PC-9 (cell line): ENCODE measurements around the gene S100Z. TPM values are rescaled to one million over a fixed set of nuclear protein-coding genes. Genes with fewer than 3 reads are reported as not detected.

ENCODE experiments used
- BruUV-seq: library from RNA; stranded (reverse); fragments of 400-500 nt; replicated peaks from 2 replicates; lab custom pipeline; 2021; lab: Mats Ljungman, UMichigan
- CTCF ChIA-PET: fragments of 300-600 bp; sonication (Branson Sonifier 250); formaldehyde crosslinking; loops from one replicate; lab custom pipeline; 2022; ENCODE audit warnings: antibody characterized with exemption; lab: Charles Lee
- POLR2A ChIA-PET: fragments of 300-600 bp; sonication (Branson Sonifier 250); formaldehyde crosslinking; loops from one replicate; lab custom pipeline; 2022; ENCODE audit warnings: antibody characterized with exemption; ENCODE audit not compliant: unreplicated experiment; lab: Charles Lee
- DNase-seq, 2 experiments: peaks; one replicate each; pipeline versions ENCODE4 v3.0.0 to v3.0.0-alpha.2; 2015 to 2022; ENCODE audit warnings: mixed read lengths in 1 of 2
- H2AFZ ChIP-seq: fragments of 200-600 bp; sonication (generic); 2 replicates; pipeline ENCODE4 v1.8.1; 2017; ENCODE audit warnings: antibody characterized with exemption
- H3F3A ChIP-seq: fragments of 200-600 bp; sonication (generic); 2 replicates; pipeline ENCODE4 v1.8.1; 2017; ENCODE audit warnings: antibody characterized with exemption, mild to moderate bottlenecking, low read depth; ENCODE audit not compliant: insufficient read depth
- H3K27ac ChIP-seq: fragments of 200-600 bp; sonication (generic); 2 replicates; pipeline ENCODE4 v1.6.1; 2016; ENCODE audit warnings: mixed run types
- H3K27me3 ChIP-seq: fragments of 200-600 bp; sonication (generic); 2 replicates; pipeline ENCODE4 v1.6.1; 2016; ENCODE audit warnings: low read depth, mixed run types; ENCODE audit not compliant: insufficient read depth
- H3K36me3 ChIP-seq: fragments of 200-600 bp; sonication (generic); 2 replicates; pipeline ENCODE4 v1.6.1; 2016; ENCODE audit warnings: low read depth, mixed run types
- H3K4me1 ChIP-seq: fragments of 200-600 bp; sonication (generic); replicated peaks from 2 replicates; pipeline ENCODE4 v1.6.1; 2016; ENCODE audit warnings: mixed run types; ENCODE audit not compliant: insufficient read depth
- H3K4me2 ChIP-seq: fragments of 200-600 bp; sonication (generic); 2 replicates; pipeline ENCODE4 v1.6.1; 2017; ENCODE audit warnings: mixed run types
- H3K4me3 ChIP-seq: fragments of 200-600 bp; sonication (generic); 2 replicates; pipeline ENCODE4 v1.6.1; 2016; ENCODE audit warnings: mixed run types
- H3K79me2 ChIP-seq: fragments of 200-600 bp; sonication (generic); 2 replicates; pipeline ENCODE4 v1.6.1; 2017; ENCODE audit warnings: low read depth, mixed run types
- H3K9me2 ChIP-seq: fragments of 200-600 bp; sonication (generic); 2 replicates; pipeline ENCODE4 v1.8.1; 2017; ENCODE audit warnings: mild to moderate bottlenecking; ENCODE audit not compliant: insufficient read depth
- H3K9me3 ChIP-seq: fragments of 200-600 bp; sonication (generic); 2 replicates; pipeline ENCODE4 v1.8.1; 2016; ENCODE audit warnings: low read depth; ENCODE audit not compliant: insufficient read depth
- H4K20me1 ChIP-seq: fragments of 200-600 bp; sonication (generic); 2 replicates; pipeline ENCODE4 v1.8.1; 2017; ENCODE audit not compliant: insufficient read depth
- EZH2 ChIP-seq: fragments of 200-600 bp; sonication (generic); IDR thresholded peaks from 2 replicates; pipeline ENCODE4 v1.8.0; 2017; ENCODE audit warnings: antibody characterized with exemption, low read depth
- intact Hi-C: fragments of 100-400 bp; cut with micrococcal nuclease; formaldehyde crosslinking; loops from one replicate; pipeline ENCODE4 v1.10.0; 2022; ENCODE audit not compliant: unreplicated experiment
- total RNA-seq: library from RNA; stranded (reverse); gene quantifications from 2 replicates; pipeline ENCODE4 v1.2.3, GENCODE V29; 2021
- TF ChIP-seq, protein P1 (sequence below): fragments of 200-600 bp; sonication (generic); conservative IDR thresholded peaks from 2 replicates; pipeline ENCODE4 v1.6.1; 2017; ENCODE audit warnings: mixed run types, antibody characterized with exemption, mild to moderate bottlenecking, moderate library complexity

S100Z gene
- total RNA-seq, 1 experiment from 2014 or later: not detected

DNA sequence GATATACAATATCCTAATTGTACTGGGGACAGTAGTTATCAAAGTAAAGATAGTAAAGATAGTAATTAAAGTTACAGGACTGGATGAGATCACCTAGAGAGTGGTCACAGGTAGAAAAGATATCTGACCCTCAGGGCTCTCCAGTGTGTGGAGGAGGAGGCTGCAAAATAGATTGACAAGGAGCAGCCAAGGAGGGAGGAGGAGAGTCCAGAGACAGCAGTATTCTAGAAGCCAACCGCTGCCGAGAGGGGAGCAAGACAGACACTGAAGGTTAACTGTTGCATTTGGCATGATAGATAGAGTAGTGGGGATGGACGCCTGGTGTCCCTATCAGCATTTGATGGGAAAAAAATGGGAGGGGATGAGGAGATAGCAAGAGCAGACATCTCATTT is 48.0 kb upstream of the S100Z start:
- Histone ChIP-seq H3K9me2 (no peaks in the 10 kb centered on the region), H2AFZ (no peak overlapping the region), H4K20me1 (no peaks in the 10 kb centered on the region), H3K9me3 (no peaks in the 10 kb centered on the region), H3K4me3 (no peak overlapping the region), H3K4me1 (peaks cover 39% of the 10 kb centered on the region), H3K4me2 (peak overlapping the region; percentile 32), H3K36me3 (no peaks in the 10 kb centered on the region), H3K27ac (peak overlapping the region; percentile 69), H3K27me3 (no peaks in the 10 kb centered on the region), H3F3A (peaks cover 43% of the 10 kb centered on the region), H3K79me2 (no peaks in the 10 kb centered on the region)
- no TSS peak for BruUV-seq
- POLR2A ChIA-PET: interaction anchor here (0.6 kb wide), 1 partner anchor 287 kb away, joined by 3 read pairs; no protein-coding TSS in a partner anchor
- CTCF ChIA-PET: no interaction called here
- intact Hi-C loops: no loop called here
- DNase-seq: no peak
- TF ChIP-seq, protein P1, sequence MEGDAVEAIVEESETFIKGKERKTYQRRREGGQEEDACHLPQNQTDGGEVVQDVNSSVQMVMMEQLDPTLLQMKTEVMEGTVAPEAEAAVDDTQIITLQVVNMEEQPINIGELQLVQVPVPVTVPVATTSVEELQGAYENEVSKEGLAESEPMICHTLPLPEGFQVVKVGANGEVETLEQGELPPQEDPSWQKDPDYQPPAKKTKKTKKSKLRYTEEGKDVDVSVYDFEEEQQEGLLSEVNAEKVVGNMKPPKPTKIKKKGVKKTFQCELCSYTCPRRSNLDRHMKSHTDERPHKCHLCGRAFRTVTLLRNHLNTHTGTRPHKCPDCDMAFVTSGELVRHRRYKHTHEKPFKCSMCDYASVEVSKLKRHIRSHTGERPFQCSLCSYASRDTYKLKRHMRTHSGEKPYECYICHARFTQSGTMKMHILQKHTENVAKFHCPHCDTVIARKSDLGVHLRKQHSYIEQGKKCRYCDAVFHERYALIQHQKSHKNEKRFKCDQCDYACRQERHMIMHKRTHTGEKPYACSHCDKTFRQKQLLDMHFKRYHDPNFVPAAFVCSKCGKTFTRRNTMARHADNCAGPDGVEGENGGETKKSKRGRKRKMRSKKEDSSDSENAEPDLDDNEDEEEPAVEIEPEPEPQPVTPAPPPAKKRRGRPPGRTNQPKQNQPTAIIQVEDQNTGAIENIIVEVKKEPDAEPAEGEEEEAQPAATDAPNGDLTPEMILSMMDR: no peak
- no peak for TF ChIP-seq EZH2

DNA sequence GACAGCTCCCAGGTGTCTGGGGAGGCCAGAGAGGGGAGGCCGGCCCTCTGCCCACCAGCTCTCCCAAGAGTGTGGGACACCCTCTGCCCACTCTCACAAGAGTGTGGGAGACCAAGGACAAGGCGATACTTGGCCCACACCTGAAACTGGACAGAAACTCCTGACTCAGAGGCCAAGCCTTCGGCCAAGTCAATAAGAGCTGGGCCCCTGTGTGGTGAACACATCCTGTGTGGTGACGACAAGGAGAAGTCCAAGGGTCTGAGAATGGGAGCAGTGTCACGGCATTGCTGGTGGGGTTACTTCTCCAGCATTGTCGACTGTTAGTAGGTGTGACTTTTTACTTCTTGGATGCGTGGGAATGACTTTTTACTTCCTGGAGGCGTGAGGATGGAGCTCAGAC is 45.5 kb upstream of the S100Z start:
- Histone ChIP-seq H3F3A (peaks cover 50% of the 10 kb centered on the region), H3K9me3 (no peaks in the 10 kb centered on the region), H2AFZ (no peak overlapping the region), H3K36me3 (no peaks in the 10 kb centered on the region), H3K9me2 (no peaks in the 10 kb centered on the region), H3K4me1 (peaks cover 54% of the 10 kb centered on the region), H3K4me2 (no peak overlapping the region), H3K4me3 (no peak overlapping the region), H3K79me2 (no peaks in the 10 kb centered on the region), H3K27ac (no peak overlapping the region), H4K20me1 (no peaks in the 10 kb centered on the region), H3K27me3 (no peaks in the 10 kb centered on the region)
- POLR2A ChIA-PET: no interaction called here
- CTCF ChIA-PET: no interaction called here
- no TSS peak for BruUV-seq
- TF ChIP-seq EZH2: no peak
- TF ChIP-seq, protein P1: no peak
- peak in 1 of 2 experiments; percentile 71 for DNase-seq
- intact Hi-C loops: no loop called here

DNA sequence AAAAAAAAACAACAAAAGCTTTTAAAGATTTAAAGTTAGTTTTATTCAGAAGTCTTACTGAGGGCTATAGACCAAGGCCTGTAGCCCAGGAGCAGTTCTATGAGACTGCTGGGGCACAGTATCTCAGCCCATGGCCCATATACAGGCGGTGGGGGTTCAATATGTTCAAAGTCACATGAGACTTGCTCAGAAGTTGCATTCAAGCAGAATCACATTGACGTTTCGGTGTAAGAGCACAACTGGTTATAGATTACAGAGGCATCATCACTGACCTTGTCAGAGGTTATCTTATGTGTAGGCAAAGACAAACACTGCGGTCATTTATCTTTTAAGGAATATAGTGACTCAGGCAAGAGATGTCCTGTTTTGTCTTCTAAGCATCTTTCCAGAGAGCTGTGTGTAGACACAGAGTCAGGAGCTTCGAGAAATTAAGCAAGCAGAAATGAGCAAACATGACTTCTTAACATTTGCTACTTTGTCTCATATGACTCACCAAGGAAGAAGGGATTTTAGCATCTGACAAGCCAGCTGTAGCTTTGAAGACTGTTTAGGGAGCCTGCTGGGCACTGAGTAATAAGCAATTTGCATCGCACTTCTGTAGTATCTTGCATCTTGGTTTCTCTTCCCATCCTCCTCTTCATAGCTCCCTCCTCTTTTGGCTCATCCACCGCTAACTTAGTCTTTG is 43.9 kb upstream of the S100Z start:
- Histone ChIP-seq H3K9me3 (no peaks in the 10 kb centered on the region), H3K36me3 (no peaks in the 10 kb centered on the region), H3K4me2 (peak overlapping the region; percentile 60), H3K4me1 (peaks cover 47% of the 10 kb centered on the region), H3K4me3 (no peak overlapping the region), H3K27me3 (no peaks in the 10 kb centered on the region), H2AFZ (no peak overlapping the region), H3K9me2 (no peaks in the 10 kb centered on the region), H3K27ac (peak overlapping the region; percentile 71), H3K79me2 (no peaks in the 10 kb centered on the region), H3F3A (peaks cover 42% of the 10 kb centered on the region), H4K20me1 (no peaks in the 10 kb centered on the region)
- BruUV-seq: no TSS peak
- intact Hi-C loops: no loop called here
- ChIA-PET CTCF (interaction anchor here (0.6 kb wide), 1 partner anchor 38 kb away, joined by 3 read pairs; no protein-coding TSS in a partner anchor), POLR2A (interaction anchor here (0.6 to 0.7 kb wide), 2 partner anchors 11 to 13 kb away, joined by 4 to 6 read pairs; no protein-coding TSS in a partner anchor)
- peak in 1 of 2 experiments; percentile 99 for DNase-seq
- no peak for TF ChIP-seq EZH2
- TF ChIP-seq, protein P1: no peak
